ENCODE results near the gene CCDC66. TPM values are rescaled to one million over a fixed set of nuclear protein-coding genes. Genes with fewer than 3 reads are reported as not detected.

CCDC66 gene
- total RNA-seq, 1 experiment from 2014 or later: 28.6 TPM

- TF ChIP-seq CTCF (IDR thresholded peaks at IDR 0.05; ENCODE audit: insufficient read depth in 1 of 2, low read depth in 1 of 2, low read length in 1 of 2, severe bottlenecking in 1 of 2, unreplicated experiment in 1 of 2): no peak
- POLR2A ChIA-PET: no interaction called here
- BruUV-seq (replicated peaks): no TSS peak
- no peaks in the 10 kb centered on the region for H3K4me1 ChIP-seq
- H3K4me3 ChIP-seq (ENCODE audit: low read depth, low read length): no peak overlapping the region
- no peak for DNase-seq
- no peaks in the 10 kb centered on the region for H3K9me3 ChIP-seq
- H3K27me3 ChIP-seq (replicated peaks; ENCODE audit: control insufficient read depth, insufficient read depth, low read length): no peaks in the 10 kb centered on the region
- CTCF ChIA-PET: no interaction called here
- no peak overlapping the region for H3K4me3 Mint-ChIP-seq (ENCODE audit: unreplicated experiment)
- H3K9me3 Mint-ChIP-seq (ENCODE audit: unreplicated experiment): no peaks in the 10 kb centered on the region
- H3K4me1 Mint-ChIP-seq (ENCODE audit: low read depth, unreplicated experiment): peaks cover 12% of the 10 kb centered on the region
- no peaks in the 10 kb centered on the region for H3K36me3 ChIP-seq (ENCODE audit: control insufficient read depth, insufficient read depth, low read length)
- H3K27me3 Mint-ChIP-seq (ENCODE audit: insufficient read depth, unreplicated experiment): no peaks in the 10 kb centered on the region
- peak overlapping the region; percentile 83 for H3K27ac Mint-ChIP-seq (ENCODE audit: unreplicated experiment)
- intact Hi-C loops (cut with micrococcal nuclease; ENCODE audit: unreplicated experiment): no loop called here
- peaks cover 8% of the 10 kb centered on the region for H3K36me3 Mint-ChIP-seq (ENCODE audit: insufficient read depth, unreplicated experiment)
Measured at GRCh38 chr3:56590814-56591213, 33.8 kb downstream of the CCDC66 start.

GRCh38 chr3:56591262-56591661 is 34.3 kb downstream of the CCDC66 start:
- Mint-ChIP-seq H3K36me3 (ENCODE audit: insufficient read depth, unreplicated experiment) (peaks cover 12% of the 10 kb centered on the region), H3K9me3 (ENCODE audit: unreplicated experiment) (no peaks in the 10 kb centered on the region), H3K27me3 (ENCODE audit: insufficient read depth, unreplicated experiment) (no peaks in the 10 kb centered on the region), H3K4me1 (ENCODE audit: low read depth, unreplicated experiment) (peaks cover 12% of the 10 kb centered on the region), H3K27ac (ENCODE audit: unreplicated experiment) (peak overlapping the region; percentile 83), H3K4me3 (ENCODE audit: unreplicated experiment) (no peak overlapping the region)
- H3K4me3 ChIP-seq (ENCODE audit: low read depth, low read length): no peak overlapping the region
- no peaks in the 10 kb centered on the region for H3K27me3 ChIP-seq (replicated peaks; ENCODE audit: control insufficient read depth, insufficient read depth, low read length)
- intact Hi-C loops (cut with micrococcal nuclease; ENCODE audit: unreplicated experiment): no loop called here
- ChIA-PET CTCF (no interaction called here), POLR2A (no interaction called here)
- no peaks in the 10 kb centered on the region for H3K4me1 ChIP-seq
- DNase-seq: no peak
- no peaks in the 10 kb centered on the region for H3K36me3 ChIP-seq (ENCODE audit: control insufficient read depth, insufficient read depth, low read length)
- no peak for TF ChIP-seq CTCF (IDR thresholded peaks at IDR 0.05; ENCODE audit: insufficient read depth in 1 of 2, low read depth in 1 of 2, low read length in 1 of 2, severe bottlenecking in 1 of 2, unreplicated experiment in 1 of 2)
- BruUV-seq (replicated peaks): no TSS peak
- H3K9me3 ChIP-seq: no peaks in the 10 kb centered on the region

GRCh38 chr3:56593455-56594158 is 36.6 kb downstream of the CCDC66 start:
- intact Hi-C loops (cut with micrococcal nuclease; ENCODE audit: unreplicated experiment): no loop called here
- CTCF ChIA-PET: no interaction called here
- Histone ChIP-seq H3K4me3 (ENCODE audit: low read depth, low read length) (no peak overlapping the region), H3K9me3 (no peaks in the 10 kb centered on the region), H3K27me3 (replicated peaks; ENCODE audit: control insufficient read depth, insufficient read depth, low read length) (no peaks in the 10 kb centered on the region), H3K36me3 (ENCODE audit: control insufficient read depth, insufficient read depth, low read length) (no peaks in the 10 kb centered on the region), H3K4me1 (no peaks in the 10 kb centered on the region)
- Mint-ChIP-seq H3K4me1 (ENCODE audit: low read depth, unreplicated experiment) (peaks cover 12% of the 10 kb centered on the region), H3K4me3 (ENCODE audit: unreplicated experiment) (no peak overlapping the region), H3K36me3 (ENCODE audit: insufficient read depth, unreplicated experiment) (peaks cover 22% of the 10 kb centered on the region), H3K27me3 (ENCODE audit: insufficient read depth, unreplicated experiment) (no peaks in the 10 kb centered on the region), H3K27ac (ENCODE audit: unreplicated experiment) (no peak overlapping the region), H3K9me3 (ENCODE audit: unreplicated experiment) (no peaks in the 10 kb centered on the region)
- TF ChIP-seq CTCF (IDR thresholded peaks at IDR 0.05; ENCODE audit: insufficient read depth in 1 of 2, low read depth in 1 of 2, low read length in 1 of 2, severe bottlenecking in 1 of 2, unreplicated experiment in 1 of 2): no peak
- no peak for DNase-seq
- POLR2A ChIA-PET: no interaction called here
- BruUV-seq (replicated peaks): no TSS peak

Measured in Caco-2 (cell line).